Left renal pelvis (tissue), 4 donors: ENCODE data around the gene VPS11. TPM values are rescaled to one million over a fixed set of nuclear protein-coding genes. Genes with fewer than 3 reads are reported as not detected.
"Not testable (repeated sequence)": the region's sequence is repeated elsewhere in the genome, so short reads cannot be mapped to it uniquely, and the experiment has no call there.

Experiments
- DNase-seq, 4 donors: peaks; one replicate each; pipeline ENCODE4 v3.0.0-alpha.2; 2013; ENCODE audit warnings: low read depth in 4 of 4, low spot score in 3 of 4
- polyA plus RNA-seq, 4 donors: library from polyadenylated mRNA; unstranded; fragments of 120-200 nt; gene quantifications; one replicate each; pipeline ENCODE4 v1.2.1, GENCODE V29; 2013; ENCODE audit not compliant: insufficient read length in 4 of 4

The VPS11 gene
- polyA plus RNA-seq, 4 donors = 45.9 to 67.0 (median 52.1) TPM

DNA sequence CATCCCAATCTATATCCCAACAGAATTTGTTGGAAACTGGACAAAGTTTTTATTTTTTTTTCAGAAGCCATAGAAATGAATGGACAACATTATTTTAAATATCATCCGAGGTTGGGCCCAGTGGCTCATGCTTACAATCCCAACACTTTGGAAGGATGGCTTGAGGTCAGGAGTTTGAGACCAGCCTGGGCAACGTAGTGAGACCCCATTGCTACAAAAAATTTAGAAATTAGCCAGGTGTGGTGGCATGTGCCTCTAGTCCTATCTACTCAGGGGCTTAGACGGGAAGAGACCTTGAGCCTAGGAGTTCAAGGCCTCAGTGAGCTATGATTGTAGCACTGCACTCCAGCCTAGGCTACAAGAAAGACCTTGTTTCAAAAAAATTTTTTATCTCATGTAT is 32.8 kb upstream of the VPS11 start:
- DNase-seq = no peak

DNA sequence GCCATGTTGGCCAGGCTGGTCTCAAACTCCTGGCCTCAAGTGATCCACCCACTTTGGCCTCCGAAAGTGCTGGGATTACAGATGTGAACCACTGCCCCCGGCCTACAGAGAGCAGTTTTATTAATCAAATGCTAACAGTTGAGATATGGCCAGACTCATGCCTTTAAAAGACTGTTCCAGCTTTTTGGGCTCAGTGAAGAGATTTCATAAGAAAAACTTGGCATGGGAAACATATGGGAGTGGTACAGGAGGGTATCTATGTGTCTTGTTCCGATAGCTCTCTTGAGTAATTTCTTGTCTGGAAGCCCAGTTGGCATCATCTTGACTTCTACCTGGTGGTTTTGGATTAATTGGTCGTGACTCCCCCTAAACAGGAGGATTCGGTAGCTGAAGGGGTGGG is 28.7 kb upstream of the VPS11 start:
- no peak for DNase-seq

DNA sequence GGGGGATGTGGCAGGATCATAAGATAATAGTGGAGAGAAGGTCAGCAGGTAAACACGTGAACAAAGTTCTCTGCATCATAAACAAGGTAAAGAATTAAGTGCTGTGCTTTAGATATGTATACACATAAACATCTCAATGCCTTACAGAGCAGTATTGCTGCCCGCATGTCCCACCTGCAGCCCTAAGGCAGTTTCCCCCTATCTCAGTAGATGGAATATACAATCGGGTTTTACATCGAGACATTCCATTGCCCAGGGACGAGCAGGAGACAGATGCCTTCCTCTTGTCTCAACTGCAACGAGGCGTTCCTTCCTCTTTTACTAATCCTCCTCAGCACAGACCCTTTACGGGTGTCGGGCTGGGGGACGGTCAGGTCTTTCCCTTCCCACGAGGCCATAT is 28.1 kb upstream of the VPS11 start:
- DNase-seq = not testable (repeated sequence)

DNA sequence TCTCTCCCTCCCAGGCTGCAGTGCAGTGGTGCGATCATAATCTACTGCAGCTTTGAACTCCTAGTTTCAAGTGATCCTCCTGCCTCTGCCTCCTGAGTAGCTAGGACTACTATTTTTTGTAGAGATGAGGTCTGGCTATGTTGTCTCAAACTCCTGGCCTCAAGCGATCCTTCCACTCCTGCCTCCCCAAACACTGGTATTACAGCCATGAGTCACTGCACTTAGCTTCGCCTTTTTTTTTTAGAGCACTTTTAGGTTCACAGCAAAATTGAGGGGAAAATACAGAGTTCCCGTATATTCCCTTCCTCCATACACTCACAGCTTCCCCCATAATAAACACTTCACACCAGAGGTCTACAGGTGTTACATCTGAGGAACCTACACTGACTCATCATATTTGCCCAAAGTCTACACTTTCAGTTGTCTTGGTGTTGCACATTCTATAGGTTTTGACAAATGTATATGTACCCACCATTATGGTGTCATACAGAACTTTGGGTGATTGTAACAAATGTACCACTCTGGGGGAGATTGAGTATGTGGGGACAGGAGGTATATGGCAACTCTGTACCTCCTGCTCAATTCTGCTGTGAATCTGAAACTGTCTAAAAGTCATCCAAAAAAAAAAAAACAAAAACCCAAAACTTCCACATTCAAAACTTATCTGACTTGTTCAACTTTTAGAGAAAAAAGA is 25.6 kb upstream of the VPS11 start:
- no peak for DNase-seq

DNA sequence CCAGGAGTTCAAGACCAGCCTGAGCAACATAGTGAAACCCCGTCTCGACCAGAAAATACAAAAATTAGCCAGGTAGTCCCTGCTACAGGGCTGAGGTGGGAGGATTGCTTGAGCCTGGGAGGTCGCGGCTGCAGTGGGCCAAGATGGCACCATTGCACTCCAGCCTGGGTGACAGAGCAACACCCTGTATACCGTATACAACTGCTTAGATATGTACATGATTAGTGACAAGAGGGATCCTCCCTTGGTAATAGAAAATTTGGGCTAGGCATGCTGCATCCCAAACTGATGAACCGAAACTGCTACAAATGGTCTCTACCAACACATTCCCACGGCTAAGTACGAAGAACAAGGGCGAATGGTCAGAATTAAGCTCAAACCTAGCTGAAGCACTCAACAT is 24.7 kb upstream of the VPS11 start:
- no peak for DNase-seq

DNA sequence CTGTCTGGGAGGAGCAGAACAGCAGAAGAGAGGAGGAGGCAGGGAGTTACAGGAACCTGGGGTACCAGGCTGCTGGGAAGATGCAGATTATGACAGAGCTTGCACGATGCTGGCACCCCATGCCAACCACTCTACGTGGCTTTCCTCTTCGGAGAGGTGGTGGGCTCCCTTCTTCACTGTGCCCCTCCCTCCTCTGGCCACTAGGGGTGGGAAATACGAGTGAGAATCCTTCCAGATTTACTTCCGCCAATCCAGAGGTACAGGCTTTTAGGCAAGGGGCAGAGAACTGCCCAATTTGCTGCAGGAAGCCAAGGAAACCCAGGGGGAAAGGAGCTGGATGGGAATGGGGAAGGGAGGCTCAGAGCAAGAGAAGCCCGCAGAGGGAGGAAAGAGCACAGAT is 22.9 kb upstream of the VPS11 start:
- no peak for DNase-seq

DNA sequence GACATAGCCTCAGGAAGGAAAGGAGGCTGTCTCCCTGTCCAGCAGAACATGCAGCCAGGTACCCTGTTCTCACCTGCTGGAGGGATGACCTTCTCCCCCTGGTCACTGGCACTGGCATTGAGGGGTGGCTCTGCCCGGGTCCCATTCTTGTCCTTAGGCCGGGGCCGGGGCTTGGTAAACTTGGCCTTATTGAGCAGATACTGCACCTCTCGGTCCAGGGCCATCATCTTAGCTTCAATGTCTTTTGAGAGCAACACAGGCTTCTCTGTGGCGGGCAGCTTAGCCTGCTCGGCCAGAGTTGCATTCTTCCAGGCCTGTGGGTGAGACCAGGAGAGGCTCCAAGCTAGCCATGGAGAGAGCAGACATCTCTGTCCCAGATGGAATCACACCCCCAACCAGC is 21.1 kb upstream of the VPS11 start:
- DNase-seq = no peak

DNA sequence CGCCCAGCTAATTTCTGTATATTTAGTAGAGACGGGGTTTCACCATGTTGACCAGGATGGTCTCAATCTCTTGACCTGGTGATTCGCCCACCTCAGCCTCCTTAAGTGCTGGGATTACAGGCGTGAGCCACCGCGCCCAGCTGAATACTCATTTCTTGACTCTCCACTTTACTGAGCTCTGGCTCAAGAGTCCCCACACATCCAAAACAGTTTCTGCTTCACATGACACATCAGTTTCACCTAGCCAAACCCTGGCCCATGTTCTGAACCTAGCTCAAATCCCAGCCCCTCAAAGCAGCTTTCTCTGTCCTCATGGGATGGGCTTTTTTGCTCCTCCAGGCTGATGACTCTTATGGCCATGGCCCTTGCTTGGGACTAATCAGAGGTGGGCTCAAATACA is 20.4 kb upstream of the VPS11 start:
- no peak for DNase-seq

DNA sequence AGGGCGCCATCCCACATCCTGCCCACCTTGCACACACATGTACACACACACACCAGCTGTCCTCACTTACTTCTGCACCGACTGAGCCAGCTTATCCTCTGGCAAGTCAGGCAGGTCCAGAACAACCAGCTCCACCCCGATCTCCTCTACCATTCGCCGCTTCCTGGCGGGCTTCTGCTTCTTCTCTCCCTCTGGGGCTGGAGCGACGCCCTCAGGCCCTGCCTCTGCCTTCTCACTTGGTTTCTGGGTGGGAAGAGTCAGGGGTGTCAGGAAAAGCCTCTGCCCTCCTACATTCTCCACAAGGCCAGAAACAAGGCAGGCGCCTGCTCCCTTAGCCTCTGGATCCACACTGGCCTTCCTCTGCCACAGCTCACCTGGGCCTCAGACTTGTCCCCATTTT is 19.0 kb upstream of the VPS11 start:
- DNase-seq = no peak

DNA sequence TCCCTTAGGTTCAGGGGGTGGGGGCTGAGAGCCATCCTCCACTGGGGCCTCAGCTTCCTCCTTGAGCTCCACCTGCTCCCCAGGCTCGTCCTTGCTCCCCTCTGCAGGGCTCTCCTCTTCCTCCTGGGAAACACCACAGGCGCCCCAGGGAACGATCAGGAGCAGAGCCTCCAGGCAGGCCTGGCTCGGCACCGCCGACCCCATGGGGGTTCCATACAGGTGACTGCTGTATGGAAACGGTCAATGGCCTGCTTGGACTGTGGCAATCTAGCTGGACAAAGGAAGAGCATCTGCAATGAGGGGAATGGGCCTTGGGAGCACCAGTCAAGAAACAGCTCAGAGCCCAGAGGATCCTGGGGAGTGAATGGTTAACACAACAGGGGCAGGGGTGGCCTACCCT is 18.5 kb upstream of the VPS11 start:
- DNase-seq = no peak

DNA sequence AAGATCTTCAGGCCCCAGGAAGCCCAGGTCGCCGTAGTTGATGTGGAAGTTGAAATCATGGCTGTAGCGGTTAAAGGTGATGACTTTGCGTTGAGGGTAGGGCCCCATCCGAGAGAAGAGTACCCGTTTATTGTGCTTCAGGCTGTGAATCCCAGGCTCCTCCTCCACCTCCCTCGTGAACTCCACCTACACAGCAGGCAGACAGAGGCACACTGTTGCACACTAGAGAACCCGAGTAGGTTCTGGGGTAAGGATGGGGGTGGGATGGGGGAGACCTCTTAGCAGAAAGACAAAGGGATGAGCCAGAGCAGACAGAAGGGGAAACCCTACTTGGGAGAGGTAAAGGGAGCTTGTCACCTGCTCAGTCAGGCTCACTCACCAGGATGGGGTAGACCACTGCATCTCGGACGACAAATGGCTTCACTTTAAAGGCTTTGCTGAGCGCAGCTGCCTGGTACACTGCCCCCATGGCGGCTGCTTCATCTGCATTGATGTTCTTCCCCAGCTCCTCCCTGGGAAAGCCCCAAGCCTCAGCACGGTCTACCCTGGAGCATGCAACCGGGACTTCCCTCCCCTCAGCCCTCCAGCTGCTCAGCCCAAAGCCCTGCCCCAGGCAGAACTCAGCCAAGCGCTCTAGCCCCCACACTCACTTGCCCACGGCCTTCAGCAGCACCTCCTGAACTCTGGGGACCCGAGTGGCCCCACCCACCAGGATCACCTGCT is 16.0 kb upstream of the VPS11 start:
- DNase-seq = no peak

DNA sequence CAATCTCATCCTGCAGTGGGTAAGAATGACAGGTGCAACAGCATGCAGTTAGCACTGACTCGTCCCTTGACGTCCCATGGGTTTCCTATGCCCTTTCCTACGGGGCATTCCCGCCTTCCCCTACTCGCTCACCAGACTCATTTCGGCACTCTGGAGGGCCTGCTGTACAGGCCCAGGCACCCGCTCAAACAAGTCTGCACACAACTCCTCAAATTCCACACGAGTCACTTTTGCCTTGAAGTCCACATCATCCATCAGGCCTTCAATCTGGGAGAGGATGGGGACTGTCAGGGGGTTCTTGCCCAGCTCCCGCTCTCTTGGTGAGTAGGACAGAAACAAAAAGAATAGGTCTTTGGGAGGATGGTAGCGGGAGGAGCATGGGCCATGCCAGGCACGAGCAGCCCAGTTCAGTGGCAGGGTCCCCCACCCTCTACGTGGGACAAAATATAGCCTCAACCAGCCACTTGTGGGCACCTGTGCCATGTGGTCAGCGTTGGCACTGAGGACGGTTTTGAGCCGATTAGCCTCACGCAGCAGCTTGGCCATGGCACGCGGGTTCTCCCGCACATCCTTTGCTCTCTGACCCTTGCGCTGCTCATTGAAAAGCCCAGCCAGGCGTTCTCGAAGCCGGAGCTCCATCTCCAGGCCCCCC is 15.3 kb upstream of the VPS11 start:
- DNase-seq = no peak

DNA sequence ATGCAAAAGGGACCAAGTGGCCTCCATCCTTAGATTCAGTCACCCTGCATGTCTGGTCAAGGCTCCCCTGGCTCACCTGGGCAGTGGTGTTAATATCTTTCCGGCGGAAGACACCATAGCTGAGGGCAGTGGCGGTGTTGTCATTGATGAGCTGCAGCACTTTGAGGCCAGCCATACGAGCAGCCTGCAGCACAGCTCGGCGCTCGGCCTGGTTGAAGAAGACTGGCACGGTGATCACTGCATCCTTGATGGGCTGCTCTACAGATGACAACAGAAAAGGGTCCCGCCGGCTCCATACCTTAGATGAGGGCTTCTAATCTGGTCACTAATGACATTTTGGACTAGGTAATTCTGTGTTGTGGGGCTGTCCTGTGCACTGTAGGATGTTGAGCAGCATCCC is 13.2 kb upstream of the VPS11 start:
- DNase-seq = no peak

DNA sequence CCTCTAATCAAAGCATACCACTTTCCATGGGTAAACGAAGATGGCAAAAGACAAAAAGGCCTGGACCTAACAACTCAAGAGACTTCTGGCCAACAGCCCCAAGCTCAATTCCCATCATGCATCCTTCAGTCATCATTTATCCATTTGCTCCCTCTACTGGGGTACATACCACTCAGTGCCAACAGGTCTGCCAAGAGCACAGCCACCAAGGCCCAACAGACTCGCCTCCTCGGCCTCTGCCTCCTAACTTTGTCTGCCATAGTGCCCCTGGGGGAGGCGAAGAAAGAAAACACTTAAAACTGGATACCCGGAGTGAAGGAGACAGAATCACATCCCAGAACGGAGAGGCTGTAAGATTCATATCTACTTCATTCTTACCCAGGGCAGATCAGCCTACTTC is 11.7 kb upstream of the VPS11 start:
- DNase-seq = no peak

DNA sequence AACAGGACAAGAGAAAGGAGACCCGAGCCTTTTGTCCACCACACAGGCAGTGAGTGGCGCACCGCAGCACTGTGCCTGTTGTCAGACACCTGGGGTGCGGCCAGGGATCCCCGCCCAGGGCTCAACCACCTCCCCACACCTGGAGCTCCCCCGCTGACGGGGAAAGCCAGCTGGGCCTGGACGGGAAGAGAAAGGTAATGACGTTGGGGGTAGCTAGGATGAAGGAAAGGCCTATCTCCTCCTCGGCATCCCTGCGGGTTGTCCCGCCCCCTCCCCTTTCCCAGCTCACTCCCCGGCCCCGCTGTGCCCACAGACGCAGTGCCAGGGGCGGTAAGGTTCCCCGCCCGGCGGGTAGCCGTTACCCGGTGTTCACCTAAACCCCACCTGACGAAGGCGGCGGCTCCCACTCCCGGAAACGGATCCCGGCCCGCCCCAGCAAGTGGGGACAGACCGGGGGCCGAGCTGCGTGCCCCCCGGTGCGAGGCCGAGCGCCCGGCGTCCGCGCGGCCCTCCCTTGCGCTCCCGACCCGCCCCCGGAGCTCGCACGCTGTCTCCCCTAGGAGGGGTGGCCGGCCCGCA is 11.1 kb upstream of the VPS11 start:
- DNase-seq = no peak

DNA sequence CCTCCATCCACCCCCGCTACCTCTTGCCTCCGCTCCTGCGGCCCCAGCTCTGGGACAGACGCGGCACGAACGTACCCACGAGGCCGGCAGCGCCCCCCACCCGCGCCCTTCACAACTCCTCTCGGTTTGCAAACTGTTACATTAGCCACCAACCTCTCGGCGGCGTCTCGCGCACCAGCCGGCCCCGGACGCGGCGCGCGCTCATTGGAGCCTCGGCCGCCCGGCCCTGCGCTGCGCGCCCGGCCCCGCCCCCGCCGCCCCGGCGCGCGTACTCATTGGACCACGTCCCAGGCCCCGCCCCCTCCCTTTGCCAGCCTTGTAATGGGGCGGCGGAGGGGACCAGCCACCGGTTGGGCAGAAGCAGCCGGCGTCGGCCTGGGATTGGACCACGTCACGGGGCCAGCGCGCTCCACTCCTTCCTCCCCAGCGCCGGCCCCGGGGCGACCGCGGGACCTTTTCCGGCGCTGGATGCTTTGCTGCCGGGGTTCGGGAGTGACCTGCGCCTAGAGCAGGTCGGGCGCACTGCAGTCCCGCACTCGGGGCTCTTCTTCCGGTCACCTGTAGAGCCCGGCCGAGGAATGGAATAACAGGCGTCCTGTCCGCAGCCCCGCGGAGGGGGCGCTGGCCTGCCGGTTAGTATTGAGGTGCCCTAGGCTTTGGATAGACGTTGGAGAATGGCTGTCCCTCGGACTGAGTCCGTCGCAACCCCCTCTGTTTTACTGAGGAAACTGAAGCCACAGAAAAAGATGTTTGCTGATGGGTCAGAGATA is 10.4 kb upstream of the VPS11 start, which contains the start of gene HYOU1:
Gene HYOU1 (minus strand): TSS at position 206 of the 770 bp plus-strand sequence. CDS start 1,045 bp downstream, outside the sequence.
- DNase-seq = peak; percentile 83 to 91 (median 90)

DNA sequence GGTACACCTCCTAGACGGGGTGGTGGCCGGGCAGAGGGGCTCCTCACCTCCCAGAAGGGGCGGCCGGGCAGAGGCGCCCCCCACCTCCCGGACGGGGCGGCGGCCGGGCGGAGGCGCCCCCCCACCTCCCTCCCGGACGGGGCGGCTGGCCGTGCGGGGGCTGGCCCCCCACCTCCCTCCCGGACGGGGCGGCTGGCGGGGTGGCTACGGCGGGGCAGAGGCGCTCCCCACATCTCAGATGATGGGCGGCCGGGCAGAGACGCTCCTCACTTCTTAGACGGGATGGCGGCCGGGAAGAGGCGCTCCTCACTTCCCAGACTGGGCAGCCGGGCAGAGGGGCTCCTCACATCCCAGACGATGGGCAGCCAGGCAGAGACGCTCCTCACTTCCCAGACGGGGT is 8.5 kb upstream of the VPS11 start:
- DNase-seq = not testable (repeated sequence)

DNA sequence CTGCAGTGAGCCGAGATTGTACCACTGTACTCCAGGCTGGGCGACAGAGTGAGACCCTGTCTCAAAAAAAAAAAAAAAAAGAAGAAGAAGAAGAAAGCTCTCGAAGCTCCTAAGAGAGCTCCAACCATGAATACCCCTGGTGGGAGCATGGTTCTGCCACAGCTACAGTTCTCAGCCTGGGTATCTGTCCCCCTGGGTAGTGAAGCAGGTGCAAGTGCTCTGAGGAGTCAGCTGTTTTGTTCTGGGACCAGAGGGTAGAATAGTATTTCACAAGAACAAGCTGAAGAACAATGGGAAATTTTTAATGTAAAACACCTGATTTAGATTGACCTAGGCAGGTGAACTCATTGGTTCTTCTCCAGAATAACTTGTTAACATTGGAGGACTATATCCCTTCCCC is 6.4 kb upstream of the VPS11 start:
- DNase-seq = no peak

DNA sequence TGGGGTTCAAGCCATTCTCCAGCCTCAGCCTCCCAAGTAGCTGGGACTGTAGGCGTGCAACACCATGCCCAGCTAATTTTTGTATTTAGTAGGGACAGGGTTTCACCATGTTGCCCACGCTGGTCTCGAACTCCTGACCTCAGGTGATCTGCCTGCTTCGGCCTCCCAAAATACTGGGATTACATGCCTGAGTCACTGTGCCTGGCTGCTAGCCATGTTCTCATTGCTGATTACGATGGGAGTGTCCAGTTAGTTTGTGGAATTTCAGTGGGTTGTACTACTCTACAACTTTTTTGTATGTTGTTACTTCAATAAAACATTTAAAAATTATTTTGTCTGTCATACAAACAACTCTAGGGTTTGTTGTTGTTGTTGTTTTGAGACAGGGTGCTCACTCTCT is 4.8 kb upstream of the VPS11 start:
- DNase-seq = no peak

DNA sequence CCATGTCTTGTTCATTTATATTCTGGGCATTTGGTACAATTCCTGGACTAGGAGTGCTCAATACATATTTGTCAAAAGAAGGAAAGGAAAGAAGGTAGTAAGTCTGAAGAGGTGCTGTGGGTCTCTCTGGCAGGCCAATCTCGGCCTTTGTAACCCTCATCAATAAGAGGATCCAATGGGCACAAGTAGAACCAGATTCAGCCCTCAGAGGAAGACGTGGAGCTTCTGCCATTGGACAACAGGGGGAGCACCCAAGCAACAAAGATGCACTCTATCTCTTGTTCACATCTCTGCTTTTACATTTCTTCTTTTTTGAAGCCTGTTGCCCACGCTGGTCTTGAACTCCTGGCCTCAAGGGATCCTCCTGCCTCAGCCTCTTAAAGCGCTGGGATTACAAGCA is 2.2 kb upstream of the VPS11 start:
- no peak for DNase-seq

DNA sequence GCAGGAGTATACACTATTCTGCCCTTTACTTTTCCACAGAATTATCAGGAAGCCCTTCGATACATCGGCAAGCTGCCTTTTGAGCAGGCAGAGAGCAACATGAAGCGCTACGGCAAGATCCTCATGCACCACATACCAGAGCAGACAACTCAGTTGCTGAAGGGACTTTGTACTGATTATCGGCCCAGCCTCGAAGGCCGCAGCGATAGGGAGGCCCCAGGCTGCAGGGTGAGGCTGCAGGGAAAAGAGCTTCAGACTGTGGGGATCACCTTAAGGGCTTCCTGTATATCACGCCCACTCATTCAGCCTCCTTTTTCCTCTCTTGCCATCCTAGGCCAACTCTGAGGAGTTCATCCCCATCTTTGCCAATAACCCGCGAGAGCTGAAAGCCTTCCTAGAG is 10.2 kb downstream of the VPS11 start:
- DNase-seq = no peak
